ENCODE data around the gene NDUFS6. TPM values are rescaled to one million over a fixed set of nuclear protein-coding genes. Genes with fewer than 3 reads are reported as not detected.
A peak's percentile ranks its signal among the peaks of the same experiment; 100 is the strongest.

NDUFS6 gene
- total and polyA plus RNA-seq, 11 donors, result 55.9 to 311 (median 95.9) TPM

- Histone ChIP-seq H3K27me3 (peaks cover 0 to 21% (median 4%) of the 10 kb centered on the region in 9 donors), H3K4me1 (peaks cover 0 to 23% (median 0%) of the 10 kb centered on the region in 12 donors), H3K36me3 (no peaks in the 10 kb centered on the region), H3K27ac (no peak overlapping the region), H3K9me3 (no peaks in the 10 kb centered on the region), H3K4me3 (no peak overlapping the region)
- DNase-seq (peak in 1 of 5 donors; percentile 29), ATAC-seq (no peak)
- intact Hi-C loops (cut with DNase I), result no loop called here
- TF ChIP-seq CTCF (IDR thresholded peaks at IDR 0.05) (no peak), POLR2A (IDR thresholded peaks at IDR 0.05) (no peak)
- WGBS, 4 donors, result 91 to 97% (median 92%) methylated on average over 6 to 16 of the region's 16 CpGs
Measured at GRCh38 chr5:1858436-1858835, 57.2 kb downstream of the NDUFS6 start.

GRCh38 chr5:1859099-1859498 lies 57.9 kb downstream of the NDUFS6 start:
- DNase-seq (peak in 1 of 5 donors; percentile 54), ATAC-seq (no peak)
- no peaks in the 10 kb centered on the region for H3K36me3 ChIP-seq
- TF ChIP-seq CTCF (IDR thresholded peaks at IDR 0.05) (no peak), POLR2A (IDR thresholded peaks at IDR 0.05) (no peak)
- H3K27ac ChIP-seq, result no peak overlapping the region
- peaks cover 0 to 14% (median 0%) of the 10 kb centered on the region in 9 donors for H3K27me3 ChIP-seq
- 83 to 95% (median 87%) methylated on average over 9 to 10 of the region's 10 CpGs for WGBS, 4 donors
- peaks cover 0 to 23% (median 0%) of the 10 kb centered on the region in 12 donors for H3K4me1 ChIP-seq
- intact Hi-C loops (cut with DNase I), result no loop called here
- no peaks in the 10 kb centered on the region for H3K9me3 ChIP-seq
- no peak overlapping the region for H3K4me3 ChIP-seq

GRCh38 chr5:1860021-1860610 lies 58.9 kb downstream of the NDUFS6 start:
- H3K9me3 ChIP-seq, result no peaks in the 10 kb centered on the region
- DNase-seq (peak in 1 of 5 donors; percentile 47), ATAC-seq (no peak)
- peaks cover 0 to 23% (median 0%) of the 10 kb centered on the region in 12 donors for H3K4me1 ChIP-seq
- H3K36me3 ChIP-seq, result no peaks in the 10 kb centered on the region
- TF ChIP-seq POLR2A (IDR thresholded peaks at IDR 0.05) (no peak), CTCF (IDR thresholded peaks at IDR 0.05) (no peak)
- H3K4me3 ChIP-seq, result no peak overlapping the region
- intact Hi-C loops (cut with DNase I), result no loop called here
- peak overlapping the region in 1 of 12 donors; percentile 34 for H3K27ac ChIP-seq
- WGBS, 4 donors, result 81 to 92% (median 83%) methylated on average over 15 to 22 of the region's 22 CpGs
- H3K27me3 ChIP-seq, result peaks cover 0 to 12% (median 0%) of the 10 kb centered on the region in 9 donors

- peaks cover 0 to 23% (median 0%) of the 10 kb centered on the region in 12 donors for H3K4me1 ChIP-seq
- H3K9me3 ChIP-seq, result no peaks in the 10 kb centered on the region
- WGBS, 4 donors, result 35 to 45% (median 43%) methylated on average over 5 to 7 of the region's 7 CpGs
- peaks cover 0 to 19% (median 4%) of the 10 kb centered on the region in 9 donors for H3K27me3 ChIP-seq
- H3K36me3 ChIP-seq, result no peaks in the 10 kb centered on the region
- H3K4me3 ChIP-seq, result no peak overlapping the region
- ATAC-seq (peak; percentile 65 to 86 (median 72)), DNase-seq (peak in 4 of 5 donors; percentile 30 to 76 (median 44))
- H3K27ac ChIP-seq, result peak overlapping the region in 4 of 12 donors; percentile 17 to 50 (median 30)
- intact Hi-C loops (cut with DNase I), result no loop called here
- no peak for TF ChIP-seq CTCF (IDR thresholded peaks at IDR 0.05)
- TF ChIP-seq POLR2A (IDR thresholded peaks at IDR 0.05), result no peak
Measured at GRCh38 chr5:1860949-1861348, 59.7 kb downstream of the NDUFS6 start.

Measured in heart left ventricle (tissue), 16 donors.